Spleen (tissue), 11 donors: ENCODE results near the gene SNCAIP. TPM values are rescaled to one million over a fixed set of nuclear protein-coding genes. Genes with fewer than 3 reads are reported as not detected.

Experiments used
- DNase-seq: peaks from one replicate; pipeline ENCODE4 v3.0.0-alpha.2; 2020
- H3K27ac ChIP-seq, 8 donors: fragments of 200-600 bp; sonication (generic) in 7 of 8; 1 replicate in 4 of 8; 2 replicates in 4 of 8; pipeline versions ENCODE4 v1.5.0 to v1.8.0; 2016 to 2021; ENCODE audit warnings: inconsistent platforms in 4 of 8, mild to moderate bottlenecking in 4 of 8, moderate library complexity in 1 of 8
- H3K27me3 ChIP-seq, 7 donors: fragments of 200-600 bp; sonication (generic) in 6 of 7; replicated peaks in 1 of 7; 1 replicate in 4 of 7; 2 replicates in 3 of 7; pipeline versions ENCODE4 v1.5.0 to v1.8.0; 2016 to 2021; ENCODE audit warnings: inconsistent platforms in 3 of 7, mild to moderate bottlenecking in 1 of 7
- H3K36me3 ChIP-seq, 6 donors: fragments of 200-600 bp; sonication (generic) in 5 of 6; 1 replicate in 4 of 6; 2 replicates in 2 of 6; pipeline versions ENCODE4 v1.5.0 to v1.8.0; 2016 to 2021; ENCODE audit warnings: inconsistent platforms in 2 of 6
- H3K4me1 ChIP-seq, 6 donors: fragments of 200-600 bp; sonication (generic) in 5 of 6; 1 replicate in 3 of 6; 2 replicates in 3 of 6; pipeline versions ENCODE4 v1.5.0 to v1.8.0; 2016 to 2021; ENCODE audit warnings: inconsistent platforms in 3 of 6
- H3K4me3 ChIP-seq, 8 donors: fragments of 200-600 bp; sonication (generic) in 7 of 8; 1 replicate in 4 of 8; 2 replicates in 4 of 8; pipeline versions ENCODE4 v1.5.0 to v1.8.0; 2016 to 2021; ENCODE audit warnings: inconsistent platforms in 4 of 8, mild to moderate bottlenecking in 4 of 8, moderate library complexity in 2 of 8
- H3K9me3 ChIP-seq, 8 donors: fragments of 200-600 bp; sonication (generic) in 7 of 8; 1 replicate in 4 of 8; 2 replicates in 4 of 8; pipeline versions ENCODE4 v1.5.0 to v1.8.0; 2016 to 2021; ENCODE audit warnings: inconsistent platforms in 4 of 8
- POLR2A ChIP-seq, 3 donors: fragments of 450-650 bp; IDR thresholded peaks; one replicate each; pipeline ENCODE4 v1.5.1; 2017; ENCODE audit warnings: antibody characterized with exemption in 3 of 3, mild to moderate bottlenecking in 1 of 3
- POLR2AphosphoS5 ChIP-seq, 3 donors: sonication (generic); formaldehyde crosslinking; IDR thresholded peaks; one replicate each; pipeline ENCODE4 v1.5.1; 2017; ENCODE audit warnings: antibody characterized with exemption in 3 of 3
- WGBS, 5 donors: extraction: QIAGEN DNeasy Blood & Tissue Kit in 3 of 5; methylation state at CpG; one replicate each; pipeline versions ENCODE4 v1.1.5 to v1.1.7; 2013 to 2018; 5-methylcytosine and 5-hydroxymethylcytosine counted together
- intact Hi-C: fragments of 100-400 bp; cut with DNase I; formaldehyde crosslinking; loops from one replicate; pipeline ENCODE4 v1.15.0; 2023; ENCODE audit warnings: low total_unique reads
- polyA plus RNA-seq, 3 donors: library from polyadenylated mRNA; stranded (reverse); fragments of 200-250 nt; gene quantifications; one replicate each; pipeline ENCODE4 v1.2.1, GENCODE V29; 2013
- total RNA-seq, 7 donors: library from RNA; depleted of rRNA in 3 of 7; stranded (reverse); fragments of >200 nt in 3 of 7; fragmentation: NEBNext Ultra II Directional in 4 of 7; extraction: Animal tissue kit (Norgen Biotek cat#: 25700) in 4 of 7; gene quantifications; one replicate each; pipeline versions ENCODE4 v1.1.0 to v1.2.1, GENCODE V29; 2016 to 2021
- TF ChIP-seq, protein P1 (sequence below), 11 experiments: fragments of 200-600 bp in 7 of 11; fragments of 450-650 bp in 4 of 11; sonication (generic) in 4 of 11; IDR thresholded peaks in 8 of 11; conservative IDR thresholded peaks in 3 of 11; 1 replicate in 7 of 11; 2 replicates in 4 of 11; pipeline versions ENCODE4 v1.4.0 to v1.8.0; 2016 to 2021; ENCODE audit warnings: antibody characterized with exemption in 11 of 11, inconsistent platforms in 4 of 11, mild to moderate bottlenecking in 1 of 11
- donor health status: healthy with polysubstance abuse.
- donor health status: DM: no; HTN: no; CAD: no; lungs with moderate emphysema.
- donor health status: DM: no; HTN: no; CAD: no.
- donor health status: Bipolar disorder and iron deficiency.
- donor health status: healthy.
- donor health status: DM: no; HTN: no; CAD: no.
- donor health status: DM: yes; HTN: yes; CAD: no.

The SNCAIP gene
- total and polyA plus RNA-seq, 10 donors, result 5.4 to 51.3 (median 17.8) TPM

- intact Hi-C loops, result no loop called here
- Histone ChIP-seq H3K36me3 (no peaks in the 10 kb centered on the region), H3K27me3 (no peaks in the 10 kb centered on the region), H3K9me3 (no peaks in the 10 kb centered on the region), H3K4me3 (no peak overlapping the region), H3K27ac (no peak overlapping the region), H3K4me1 (no peaks in the 10 kb centered on the region)
- TF ChIP-seq POLR2AphosphoS5 (IDR thresholded peaks at IDR 0.05), result no peak
- TF ChIP-seq, protein P1, sequence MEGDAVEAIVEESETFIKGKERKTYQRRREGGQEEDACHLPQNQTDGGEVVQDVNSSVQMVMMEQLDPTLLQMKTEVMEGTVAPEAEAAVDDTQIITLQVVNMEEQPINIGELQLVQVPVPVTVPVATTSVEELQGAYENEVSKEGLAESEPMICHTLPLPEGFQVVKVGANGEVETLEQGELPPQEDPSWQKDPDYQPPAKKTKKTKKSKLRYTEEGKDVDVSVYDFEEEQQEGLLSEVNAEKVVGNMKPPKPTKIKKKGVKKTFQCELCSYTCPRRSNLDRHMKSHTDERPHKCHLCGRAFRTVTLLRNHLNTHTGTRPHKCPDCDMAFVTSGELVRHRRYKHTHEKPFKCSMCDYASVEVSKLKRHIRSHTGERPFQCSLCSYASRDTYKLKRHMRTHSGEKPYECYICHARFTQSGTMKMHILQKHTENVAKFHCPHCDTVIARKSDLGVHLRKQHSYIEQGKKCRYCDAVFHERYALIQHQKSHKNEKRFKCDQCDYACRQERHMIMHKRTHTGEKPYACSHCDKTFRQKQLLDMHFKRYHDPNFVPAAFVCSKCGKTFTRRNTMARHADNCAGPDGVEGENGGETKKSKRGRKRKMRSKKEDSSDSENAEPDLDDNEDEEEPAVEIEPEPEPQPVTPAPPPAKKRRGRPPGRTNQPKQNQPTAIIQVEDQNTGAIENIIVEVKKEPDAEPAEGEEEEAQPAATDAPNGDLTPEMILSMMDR (IDR thresholded peaks at IDR 0.05 in 8 of 11, conservative IDR thresholded peaks at IDR 0.05 in 3 of 11), result no peak
- TF ChIP-seq POLR2A (IDR thresholded peaks at IDR 0.05), result no peak
- WGBS, 5 donors, result 85 to 95% (median 90%) methylated on average over 2 of the region's 2 CpGs
- no peak for DNase-seq
These were observed 115.6 kb downstream of the SNCAIP start for GRCh38 chr5:122427621-122428020.

GRCh38 chr5:122429545-122430318 is 117.7 kb downstream of the SNCAIP start:
- H3K36me3 ChIP-seq, result no peaks in the 10 kb centered on the region
- no peak for DNase-seq
- TF ChIP-seq POLR2AphosphoS5 (IDR thresholded peaks at IDR 0.05) (no peak), POLR2A (IDR thresholded peaks at IDR 0.05) (no peak)
- TF ChIP-seq, protein P1 (IDR thresholded peaks at IDR 0.05 in 8 of 11, conservative IDR thresholded peaks at IDR 0.05 in 3 of 11), result no peak
- H3K9me3 ChIP-seq, result no peaks in the 10 kb centered on the region
- H3K27ac ChIP-seq, result no peak overlapping the region
- no peaks in the 10 kb centered on the region for H3K4me1 ChIP-seq
- WGBS, 5 donors, result 78 to 92% (median 85%) methylated on average over 7 of the region's 7 CpGs
- no peak overlapping the region for H3K4me3 ChIP-seq
- intact Hi-C loops, result no loop called here
- H3K27me3 ChIP-seq, result no peaks in the 10 kb centered on the region

DNA sequence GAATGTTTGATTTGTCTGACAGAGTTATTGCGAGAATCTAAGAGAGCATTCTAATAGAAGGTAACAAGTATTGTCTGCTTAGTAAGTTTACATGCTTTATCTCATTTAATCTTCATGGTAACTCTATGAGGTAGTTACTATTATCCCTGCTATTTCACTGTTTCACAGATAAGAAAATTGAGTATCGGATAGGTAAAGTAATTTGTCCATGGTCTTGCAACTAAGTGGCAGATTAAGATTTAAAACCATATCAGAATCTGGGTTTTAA is 118.2 kb downstream of the SNCAIP start:
- intact Hi-C loops, result no loop called here
- Histone ChIP-seq H3K4me1 (no peaks in the 10 kb centered on the region), H3K27me3 (no peaks in the 10 kb centered on the region), H3K36me3 (no peaks in the 10 kb centered on the region), H3K4me3 (no peak overlapping the region), H3K9me3 (no peaks in the 10 kb centered on the region), H3K27ac (no peak overlapping the region)
- no peak for DNase-seq
- TF ChIP-seq POLR2A (IDR thresholded peaks at IDR 0.05) (no peak), POLR2AphosphoS5 (IDR thresholded peaks at IDR 0.05) (no peak)
- TF ChIP-seq, protein P1 (IDR thresholded peaks at IDR 0.05 in 8 of 11, conservative IDR thresholded peaks at IDR 0.05 in 3 of 11), result no peak
- WGBS, 5 donors, result 89 to 96% (median 94%) methylated on average over 2 of the region's 2 CpGs

- intact Hi-C loops, result no loop called here
- Histone ChIP-seq H3K9me3 (no peaks in the 10 kb centered on the region), H3K27ac (no peak overlapping the region), H3K36me3 (no peaks in the 10 kb centered on the region), H3K4me3 (no peak overlapping the region), H3K27me3 (no peaks in the 10 kb centered on the region), H3K4me1 (no peaks in the 10 kb centered on the region)
- TF ChIP-seq POLR2AphosphoS5 (IDR thresholded peaks at IDR 0.05) (no peak), POLR2A (IDR thresholded peaks at IDR 0.05) (no peak)
- TF ChIP-seq, protein P1 (IDR thresholded peaks at IDR 0.05 in 8 of 11, conservative IDR thresholded peaks at IDR 0.05 in 3 of 11), result no peak
- WGBS, 5 donors, result 88 to 95% (median 91%) methylated on average over 1 of the region's 1 CpG
- no peak for DNase-seq
These were observed 119.3 kb downstream of the SNCAIP start for GRCh38 chr5:122431298-122431697.
